K562 (cell line): ENCODE data around the gene SLX9. TPM values are rescaled to one million over a fixed set of nuclear protein-coding genes. Genes with fewer than 3 reads are reported as not detected.

ENCODE experiments used
- ATAC-seq: fragments of 200-7000 bp; cut with Tn5 transposase; 3 replicates; pipeline ENCODE4 v1.9.1; 2020; ENCODE audit warnings: moderate library complexity
- BruUV-seq: library from RNA; stranded (reverse); fragments of 400-500 nt; replicated peaks from 2 replicates; lab custom pipeline; 2021; lab: Mats Ljungman, UMichigan
- CTCF ChIA-PET: fragments of 300-600 bp; formaldehyde crosslinking; extraction: SDS; loops from one replicate; lab custom pipeline; 2021; ENCODE audit warnings: low intra/inter-chr PET ratio; lab: Yijun Ruan, JAX
- POLR2A ChIA-PET: fragments of 300-600, 350-650 bp; sonication (Branson Sonifier 250); formaldehyde crosslinking; extraction: SDS; loops from one replicate; lab custom pipeline; 2021; ENCODE audit warnings: antibody characterized with exemption, inconsistent platforms; lab: Yijun Ruan, JAX
- DNase-seq, 4 experiments: peaks; one replicate each; pipeline versions ENCODE4 v3.0.0 to v3.0.0-alpha.2; 2011 to 2018; ENCODE audit warnings: low spot score in 3 of 4, mixed read lengths in 3 of 4; ENCODE audit errors: extremely low read depth in 1 of 4
- FAIRE-seq: peaks from 2 replicates; lab custom pipeline; 2011; peaks lifted over from hg19 to GRCh38; lab: Jason Lieb, UNC
- H2AFZ ChIP-seq: 2 replicates; pipeline ENCODE4 v1.6.0; 2011; ENCODE audit warnings: low read depth, low read length, control low read depth, inconsistent platforms
- H3K27ac ChIP-seq: fragments of 200-600 bp; 3 replicates; pipeline ENCODE4 v1.8.0; 2011; ENCODE audit warnings: low read depth, mild to moderate bottlenecking, control low read depth, inconsistent platforms, low read length, moderate library complexity, mixed read lengths; ENCODE audit errors: extremely low read depth
- H3K27me3 ChIP-seq, 2 experiments: fragments of 300-600 bp in 1 of 2; 2 replicates in 1 of 2; 3 replicates in 1 of 2; pipeline versions ENCODE4 v1.6.0 to v1.8.0; 2011; ENCODE audit warnings: inconsistent platforms in 2 of 2, low read length in 2 of 2, mild to moderate bottlenecking in 1 of 2, mixed read lengths in 1 of 2, moderate library complexity in 1 of 2; ENCODE audit not compliant: control insufficient read depth in 2 of 2, insufficient read depth in 2 of 2
- H3K36me3 ChIP-seq: fragments of 300-600 bp; 3 replicates; pipeline ENCODE4 v1.8.0; 2011; ENCODE audit warnings: mild to moderate bottlenecking, low read length, inconsistent platforms; ENCODE audit not compliant: control insufficient read depth, insufficient read depth
- H3K4me1 ChIP-seq, 2 experiments: fragments of 200-600 bp in 1 of 2; replicated peaks in 1 of 2; 2 replicates in 1 of 2; 3 replicates in 1 of 2; pipeline versions ENCODE4 v1.5.1 to v1.8.0; 2011; ENCODE audit warnings: inconsistent platforms in 2 of 2, low read length in 2 of 2, mild to moderate bottlenecking in 1 of 2, mixed read lengths in 1 of 2, moderate library complexity in 1 of 2; ENCODE audit not compliant: control insufficient read depth in 2 of 2, insufficient read depth in 2 of 2
- H3K4me2 ChIP-seq: 2 replicates; pipeline ENCODE4 v1.6.1; 2011; ENCODE audit warnings: low read length, control low read depth, inconsistent platforms, mixed read lengths; ENCODE audit not compliant: insufficient read depth
- H3K4me3 ChIP-seq: fragments of 200-600 bp; sonication (generic), shearing (Covaris generic); 2 replicates; pipeline ENCODE4 v1.5.1; 2016; ENCODE audit warnings: control low read depth, inconsistent platforms
- H3K79me2 ChIP-seq: fragments of 200-600 bp; 3 replicates; pipeline ENCODE4 v1.8.0; 2011; ENCODE audit warnings: low read length, inconsistent platforms; ENCODE audit not compliant: control insufficient read depth, insufficient read depth
- H3K9ac ChIP-seq, 2 experiments: 2 replicates each; pipeline versions ENCODE4 v1.6.0 to v1.6.1; 2011; ENCODE audit warnings: low read depth in 2 of 2, low read length in 2 of 2, control low read depth in 1 of 2, inconsistent platforms in 1 of 2, mild to moderate bottlenecking in 1 of 2, mixed read lengths in 1 of 2; ENCODE audit not compliant: insufficient read depth in 1 of 2
- H3K9me1 ChIP-seq: one replicate; pipeline ENCODE4 v1.6.0; 2011; ENCODE audit warnings: inconsistent platforms, mild to moderate bottlenecking, low read length, moderate library complexity; ENCODE audit not compliant: control insufficient read depth, insufficient read depth
- H3K9me3 ChIP-seq: replicated peaks from 2 replicates; pipeline ENCODE4 v1.5.1; 2011; ENCODE audit warnings: low read depth, low read length, inconsistent platforms; ENCODE audit not compliant: control insufficient read depth, insufficient read depth
- H4K20me1 ChIP-seq: replicated peaks from 2 replicates; pipeline ENCODE4 v1.6.1; 2011; ENCODE audit warnings: low read length, inconsistent platforms, mixed read lengths; ENCODE audit not compliant: control insufficient read depth, insufficient read depth
- whole genome bisulfite sequencing: fragments of 100-300 bp; shearing (Covaris generic); methylation state at CpG from one replicate; pipeline ENCODE4 v1.1.6; 2016; ENCODE audit warnings: low coverage, mixed read lengths; ENCODE audit not compliant: insufficient coverage; ENCODE audit errors: missing lambda C conversion rate; 5-methylcytosine and 5-hydroxymethylcytosine counted together
- in situ Hi-C: fragments of 300-500 bp; cut with MboI; formaldehyde crosslinking; loops from 4 replicates; pipeline ENCODE4 v1.15.0; 2018; ENCODE audit warnings: inconsistent platforms, mixed read lengths
- intact Hi-C: fragments of 100-400 bp; cut with micrococcal nuclease; formaldehyde crosslinking; loops from 2 replicates; pipeline ENCODE4 v1.14.2; 2022
- polyA plus RNA-seq, 8 experiments: library from polyadenylated mRNA; depleted of rRNA in 4 of 8; stranded (reverse) in 5 of 8; unstranded in 3 of 8; fragments of >200 nt; fragmentation: Nextera tagmentation in 2 of 8; fragmentation: Illumina TruSeq in 1 of 8; extraction: Ambion mirVana in 2 of 8; extraction: Trizol in 1 of 8; gene quantifications; 2 replicates each; pipeline versions ENCODE4 v1.2.1 to v1.2.3, GENCODE V29; 2011 to 2014; ENCODE audit warnings: inconsistent platforms in 1 of 8, missing spikeins in 1 of 8
- total RNA-seq, 7 experiments: library from RNA; depleted of rRNA in 6 of 7; stranded (reverse); fragments of >200 nt in 6 of 7; fragmentation: Illumina TruSeq in 2 of 7; extraction: Trizol in 2 of 7; gene quantifications; 2 replicates each; pipeline versions ENCODE4 v1.2.1 to v1.2.3, GENCODE V29; 2011 to 2021; ENCODE audit warnings: low replicate concordance in 1 of 7
- TF ChIP-seq, protein P1 (sequence below): sonication (generic); formaldehyde crosslinking; IDR thresholded peaks from 2 replicates; pipeline ENCODE4 v1.5.0; 2020; ENCODE audit warnings: missing genetic modification reagents
- TF ChIP-seq, protein P2 (sequence below): fragments of 200-600 bp; sonication (generic); IDR thresholded peaks from one replicate; pipeline ENCODE4 v1.6.1; 2012; ENCODE audit warnings: mild to moderate bottlenecking, low read depth, low read length, inconsistent platforms

Gene SLX9
- total and polyA plus RNA-seq, 9 of the 15 experiments (the other 6 are each of a cell fraction or from before 2014, with no cell fraction given) = 1.2 to 75.5 (median 16.5) TPM

DNA sequence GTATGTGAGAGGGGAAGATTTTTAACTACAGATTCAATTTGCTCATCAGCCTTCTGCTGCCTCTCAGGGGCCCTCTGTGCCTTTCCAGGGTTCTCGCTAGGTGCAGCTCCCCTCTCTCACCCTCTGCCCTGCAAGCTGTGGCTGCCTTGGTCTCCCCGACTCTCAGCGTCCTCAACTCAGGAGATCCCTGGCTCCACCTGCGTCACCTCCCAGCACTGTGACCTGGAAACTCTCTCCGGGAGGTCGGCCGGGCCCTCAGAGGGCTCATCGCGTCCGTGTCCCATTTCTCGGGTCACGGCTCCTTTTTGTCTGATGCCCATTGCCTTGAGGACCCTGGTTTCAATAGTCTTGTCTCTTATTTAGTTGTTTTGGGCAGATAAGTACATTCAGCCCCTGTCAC, 71.0 kb downstream of the SLX9 start:
- Histone ChIP-seq H2AFZ (no peak overlapping the region), H3K27ac (no peak overlapping the region), H3K4me3 (no peak overlapping the region), H3K9me1 (no peaks in the 10 kb centered on the region), H3K9me3 (no peaks in the 10 kb centered on the region), H3K4me1 (peaks cover 0 to 31% of the 10 kb centered on the region in 2 experiments; a peak in 2 of 5 replicates), H3K9ac (no peak overlapping the region), H4K20me1 (no peaks in the 10 kb centered on the region; the same call in 1 of the 2 replicates), H3K79me2 (no peaks in the 10 kb centered on the region), H3K36me3 (no peaks in the 10 kb centered on the region), H3K27me3 (peaks cover 59 to 63% of the 10 kb centered on the region in 2 experiments), H3K4me2 (no peak overlapping the region)
- WGBS = 10% methylated on average over 12 of the region's 12 CpGs
- FAIRE-seq = no peak
- in situ Hi-C loops (no loop called here), intact Hi-C loops (loop anchor here (10.0 kb wide), 1 partner anchor 124 kb away; no protein-coding TSS in a partner anchor)
- CTCF ChIA-PET = no interaction called here
- DNase-seq = no peak
- POLR2A ChIA-PET = interaction anchor here (0.8 kb wide), 1 partner anchor 10 kb away, joined by 3 read pairs; no protein-coding TSS in a partner anchor
- ATAC-seq = no peak
- no TSS peak for BruUV-seq
- TF ChIP-seq, protein P1, sequence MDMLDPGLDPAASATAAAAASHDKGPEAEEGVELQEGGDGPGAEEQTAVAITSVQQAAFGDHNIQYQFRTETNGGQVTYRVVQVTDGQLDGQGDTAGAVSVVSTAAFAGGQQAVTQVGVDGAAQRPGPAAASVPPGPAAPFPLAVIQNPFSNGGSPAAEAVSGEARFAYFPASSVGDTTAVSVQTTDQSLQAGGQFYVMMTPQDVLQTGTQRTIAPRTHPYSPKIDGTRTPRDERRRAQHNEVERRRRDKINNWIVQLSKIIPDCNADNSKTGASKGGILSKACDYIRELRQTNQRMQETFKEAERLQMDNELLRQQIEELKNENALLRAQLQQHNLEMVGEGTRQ (CRISPR knock-in tag) = 0 out of 2 replicates have a peak, but pooled peaks have one; percentile 6
- TF ChIP-seq, protein P2, sequence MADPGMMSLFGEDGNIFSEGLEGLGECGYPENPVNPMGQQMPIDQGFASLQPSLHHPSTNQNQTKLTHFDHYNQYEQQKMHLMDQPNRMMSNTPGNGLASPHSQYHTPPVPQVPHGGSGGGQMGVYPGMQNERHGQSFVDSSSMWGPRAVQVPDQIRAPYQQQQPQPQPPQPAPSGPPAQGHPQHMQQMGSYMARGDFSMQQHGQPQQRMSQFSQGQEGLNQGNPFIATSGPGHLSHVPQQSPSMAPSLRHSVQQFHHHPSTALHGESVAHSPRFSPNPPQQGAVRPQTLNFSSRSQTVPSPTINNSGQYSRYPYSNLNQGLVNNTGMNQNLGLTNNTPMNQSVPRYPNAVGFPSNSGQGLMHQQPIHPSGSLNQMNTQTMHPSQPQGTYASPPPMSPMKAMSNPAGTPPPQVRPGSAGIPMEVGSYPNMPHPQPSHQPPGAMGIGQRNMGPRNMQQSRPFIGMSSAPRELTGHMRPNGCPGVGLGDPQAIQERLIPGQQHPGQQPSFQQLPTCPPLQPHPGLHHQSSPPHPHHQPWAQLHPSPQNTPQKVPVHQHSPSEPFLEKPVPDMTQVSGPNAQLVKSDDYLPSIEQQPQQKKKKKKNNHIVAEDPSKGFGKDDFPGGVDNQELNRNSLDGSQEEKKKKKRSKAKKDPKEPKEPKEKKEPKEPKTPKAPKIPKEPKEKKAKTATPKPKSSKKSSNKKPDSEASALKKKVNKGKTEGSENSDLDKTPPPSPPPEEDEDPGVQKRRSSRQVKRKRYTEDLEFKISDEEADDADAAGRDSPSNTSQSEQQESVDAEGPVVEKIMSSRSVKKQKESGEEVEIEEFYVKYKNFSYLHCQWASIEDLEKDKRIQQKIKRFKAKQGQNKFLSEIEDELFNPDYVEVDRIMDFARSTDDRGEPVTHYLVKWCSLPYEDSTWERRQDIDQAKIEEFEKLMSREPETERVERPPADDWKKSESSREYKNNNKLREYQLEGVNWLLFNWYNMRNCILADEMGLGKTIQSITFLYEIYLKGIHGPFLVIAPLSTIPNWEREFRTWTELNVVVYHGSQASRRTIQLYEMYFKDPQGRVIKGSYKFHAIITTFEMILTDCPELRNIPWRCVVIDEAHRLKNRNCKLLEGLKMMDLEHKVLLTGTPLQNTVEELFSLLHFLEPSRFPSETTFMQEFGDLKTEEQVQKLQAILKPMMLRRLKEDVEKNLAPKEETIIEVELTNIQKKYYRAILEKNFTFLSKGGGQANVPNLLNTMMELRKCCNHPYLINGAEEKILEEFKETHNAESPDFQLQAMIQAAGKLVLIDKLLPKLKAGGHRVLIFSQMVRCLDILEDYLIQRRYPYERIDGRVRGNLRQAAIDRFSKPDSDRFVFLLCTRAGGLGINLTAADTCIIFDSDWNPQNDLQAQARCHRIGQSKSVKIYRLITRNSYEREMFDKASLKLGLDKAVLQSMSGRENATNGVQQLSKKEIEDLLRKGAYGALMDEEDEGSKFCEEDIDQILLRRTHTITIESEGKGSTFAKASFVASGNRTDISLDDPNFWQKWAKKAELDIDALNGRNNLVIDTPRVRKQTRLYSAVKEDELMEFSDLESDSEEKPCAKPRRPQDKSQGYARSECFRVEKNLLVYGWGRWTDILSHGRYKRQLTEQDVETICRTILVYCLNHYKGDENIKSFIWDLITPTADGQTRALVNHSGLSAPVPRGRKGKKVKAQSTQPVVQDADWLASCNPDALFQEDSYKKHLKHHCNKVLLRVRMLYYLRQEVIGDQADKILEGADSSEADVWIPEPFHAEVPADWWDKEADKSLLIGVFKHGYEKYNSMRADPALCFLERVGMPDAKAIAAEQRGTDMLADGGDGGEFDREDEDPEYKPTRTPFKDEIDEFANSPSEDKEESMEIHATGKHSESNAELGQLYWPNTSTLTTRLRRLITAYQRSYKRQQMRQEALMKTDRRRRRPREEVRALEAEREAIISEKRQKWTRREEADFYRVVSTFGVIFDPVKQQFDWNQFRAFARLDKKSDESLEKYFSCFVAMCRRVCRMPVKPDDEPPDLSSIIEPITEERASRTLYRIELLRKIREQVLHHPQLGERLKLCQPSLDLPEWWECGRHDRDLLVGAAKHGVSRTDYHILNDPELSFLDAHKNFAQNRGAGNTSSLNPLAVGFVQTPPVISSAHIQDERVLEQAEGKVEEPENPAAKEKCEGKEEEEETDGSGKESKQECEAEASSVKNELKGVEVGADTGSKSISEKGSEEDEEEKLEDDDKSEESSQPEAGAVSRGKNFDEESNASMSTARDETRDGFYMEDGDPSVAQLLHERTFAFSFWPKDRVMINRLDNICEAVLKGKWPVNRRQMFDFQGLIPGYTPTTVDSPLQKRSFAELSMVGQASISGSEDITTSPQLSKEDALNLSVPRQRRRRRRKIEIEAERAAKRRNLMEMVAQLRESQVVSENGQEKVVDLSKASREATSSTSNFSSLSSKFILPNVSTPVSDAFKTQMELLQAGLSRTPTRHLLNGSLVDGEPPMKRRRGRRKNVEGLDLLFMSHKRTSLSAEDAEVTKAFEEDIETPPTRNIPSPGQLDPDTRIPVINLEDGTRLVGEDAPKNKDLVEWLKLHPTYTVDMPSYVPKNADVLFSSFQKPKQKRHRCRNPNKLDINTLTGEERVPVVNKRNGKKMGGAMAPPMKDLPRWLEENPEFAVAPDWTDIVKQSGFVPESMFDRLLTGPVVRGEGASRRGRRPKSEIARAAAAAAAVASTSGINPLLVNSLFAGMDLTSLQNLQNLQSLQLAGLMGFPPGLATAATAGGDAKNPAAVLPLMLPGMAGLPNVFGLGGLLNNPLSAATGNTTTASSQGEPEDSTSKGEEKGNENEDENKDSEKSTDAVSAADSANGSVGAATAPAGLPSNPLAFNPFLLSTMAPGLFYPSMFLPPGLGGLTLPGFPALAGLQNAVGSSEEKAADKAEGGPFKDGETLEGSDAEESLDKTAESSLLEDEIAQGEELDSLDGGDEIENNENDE = no peak
